SU-DHL-6 (cell line): Measurements from ENCODE around the gene CPB1.

Source experiments
- CTCF ChIP-seq: fragments of 200-600 bp; sonication (generic); IDR thresholded peaks from one replicate; pipeline ENCODE4 v1.5.1; 2017; ENCODE audit warnings: antibody characterized with exemption, mild to moderate bottlenecking, low read length, moderate library complexity; ENCODE audit not compliant: insufficient read depth, poor library complexity, severe bottlenecking
- EZH2phosphoT487 ChIP-seq: fragments of 200-600 bp; sonication (generic), shearing (Covaris generic); conservative IDR thresholded peaks from 2 replicates; pipeline ENCODE4 v1.6.1; 2018; ENCODE audit warnings: mild to moderate bottlenecking, antibody characterized with exemption, low read length, moderate library complexity, mixed read lengths

- TF ChIP-seq CTCF = no peak
- no peak for TF ChIP-seq EZH2phosphoT487
Observed at GRCh38 chr3:148852271-148852992, 24.8 kb downstream of the CPB1 start.
